Common myeloid progenitor, CD34-positive (primary cell): ENCODE data around the gene GORASP1. TPM values are rescaled to one million over a fixed set of nuclear protein-coding genes. Genes with fewer than 3 reads are reported as not detected.

Experiments
- CTCF ChIA-PET: fragments of 350-600 bp; sonication (Branson Sonifier 250); formaldehyde crosslinking; loops from one replicate; lab custom pipeline; 2021; ENCODE audit warnings: antibody characterized with exemption; lab: Charles Lee
- POLR2A ChIA-PET: fragments of 350-600 bp; sonication (Branson Sonifier 250); formaldehyde crosslinking; loops from one replicate; lab custom pipeline; 2021; ENCODE audit warnings: antibody characterized with exemption; lab: Charles Lee
- DNase-seq, 3 donors: peaks; one replicate each; pipeline versions ENCODE4 v3.0.0 to v3.0.0-alpha.2; 2013
- H3K27ac ChIP-seq, 2 experiments: 1 replicate in 1 of 2; 2 replicates in 1 of 2; pipeline ENCODE4 v1.7.0; 2013; ENCODE audit warnings: inconsistent platforms in 2 of 2, low read length in 2 of 2, mild to moderate bottlenecking in 2 of 2, low read depth in 1 of 2, moderate library complexity in 1 of 2; ENCODE audit not compliant: severe bottlenecking in 2 of 2, insufficient read depth in 1 of 2, poor library complexity in 1 of 2
- H3K27me3 ChIP-seq, 5 experiments: replicated peaks in 2 of 5; 1 replicate in 3 of 5; 2 replicates in 2 of 5; pipeline versions ENCODE4 v1.6.1 to v1.7.0; 2013; ENCODE audit warnings: low read length in 4 of 5, mild to moderate bottlenecking in 2 of 5, moderate library complexity in 2 of 5, inconsistent platforms in 1 of 5; ENCODE audit not compliant: insufficient read depth in 5 of 5, control insufficient read depth in 4 of 5
- H3K36me3 ChIP-seq, 4 experiments: 1 replicate in 2 of 4; 2 replicates in 2 of 4; pipeline versions ENCODE4 v1.6.1 to v1.7.0; 2013; ENCODE audit warnings: low read length in 3 of 4, control low read depth in 1 of 4, mild to moderate bottlenecking in 1 of 4; ENCODE audit not compliant: control insufficient read depth in 4 of 4, insufficient read depth in 4 of 4
- H3K4me1 ChIP-seq, 4 experiments: 1 replicate in 3 of 4; 2 replicates in 1 of 4; pipeline versions ENCODE4 v1.6.1 to v1.7.1; 2013; ENCODE audit warnings: low read length in 3 of 4, mild to moderate bottlenecking in 3 of 4, control low read depth in 1 of 4, inconsistent platforms in 1 of 4, moderate library complexity in 1 of 4; ENCODE audit not compliant: control insufficient read depth in 4 of 4, insufficient read depth in 4 of 4; ENCODE audit errors: control extremely low read depth in 1 of 4
- H3K4me3 ChIP-seq, 7 experiments: 1 replicate in 4 of 7; 2 replicates in 3 of 7; pipeline versions ENCODE4 v1.5.1 to v1.7.0; 2013; ENCODE audit warnings: mild to moderate bottlenecking in 7 of 7, low read length in 6 of 7, moderate library complexity in 6 of 7, inconsistent platforms in 2 of 7, low read depth in 2 of 7, control low read depth in 1 of 7; ENCODE audit not compliant: insufficient read depth in 4 of 7, control insufficient read depth in 1 of 7; ENCODE audit errors: extremely low read depth in 1 of 7
- H3K9me3 ChIP-seq, 5 experiments: 1 replicate in 4 of 5; 2 replicates in 1 of 5; pipeline versions ENCODE4 v1.6.1 to v1.7.1; 2013; ENCODE audit warnings: low read length in 4 of 5, mild to moderate bottlenecking in 2 of 5, inconsistent platforms in 1 of 5, low read depth in 1 of 5, moderate library complexity in 1 of 5; ENCODE audit not compliant: control insufficient read depth in 4 of 5, insufficient read depth in 2 of 5; ENCODE audit errors: control extremely low read depth in 1 of 5
- WGBS: methylation state at CpG from one replicate; pipeline ENCODE4 v1.1.5; 2013; ENCODE audit not compliant: insufficient coverage; 5-methylcytosine and 5-hydroxymethylcytosine counted together
- polyA plus RNA-seq: library from polyadenylated mRNA; unstranded; fragments of 120-200 nt; gene quantifications from one replicate; pipeline ENCODE4 v1.2.1, GENCODE V29; 2013

Gene GORASP1
- 42.4 TPM for polyA plus RNA-seq

DNA sequence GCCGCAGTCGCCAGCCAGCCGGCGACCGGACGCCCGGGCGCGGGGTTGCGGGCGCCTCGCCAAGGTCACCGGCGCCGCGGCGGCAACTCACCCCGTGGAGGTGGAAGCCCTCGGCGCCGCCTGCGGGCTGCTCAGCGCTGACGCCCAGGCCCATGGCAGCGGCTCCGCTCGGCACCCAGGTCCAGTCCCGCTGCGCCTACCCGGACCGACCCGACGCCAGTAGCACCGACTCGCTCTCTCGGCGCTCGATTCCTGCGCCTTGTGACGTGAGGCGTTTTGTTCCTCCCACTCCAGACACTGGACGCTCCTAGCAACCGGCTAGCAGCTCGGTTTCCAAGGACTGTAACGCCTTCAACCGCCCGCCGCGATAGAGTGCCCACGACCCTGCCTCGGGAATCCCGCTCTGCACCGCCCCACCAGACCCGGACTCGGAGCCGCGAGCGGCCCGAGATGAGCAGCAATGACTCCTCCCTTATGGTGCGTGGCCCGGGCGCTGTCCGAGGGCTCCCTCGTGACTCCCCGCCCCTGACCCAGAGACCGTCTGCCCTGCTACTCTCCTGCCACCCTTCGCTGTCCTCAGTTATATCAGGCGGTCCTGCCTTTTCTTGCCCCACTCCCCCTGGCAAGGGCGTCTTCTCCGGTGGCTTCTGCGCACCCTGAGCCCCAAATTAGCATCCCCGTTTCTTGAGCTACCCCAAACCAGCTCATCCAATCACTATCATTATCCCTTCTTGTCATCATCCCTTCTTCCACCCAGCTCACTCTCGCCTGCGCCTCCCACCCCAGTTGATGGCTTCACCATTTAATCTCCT, at the start of gene GORASP1, which contains the start of gene TTC21A:
Gene GORASP1, minus strand, starts transcription at position 240 of the 812 bp plus-strand sequence. Its CDS starts 86 bp downstream, at position 154.
Gene TTC21A, plus strand, starts transcription at position 293 of the 812 bp plus-strand sequence. Its CDS starts 158 bp downstream, at position 451.
- no peaks in the 10 kb centered on the region for H3K9me3 ChIP-seq
- H3K27me3 ChIP-seq, result no peaks in the 10 kb centered on the region
- DNase-seq, result peak; percentile 80 to 89 (median 85)
- H3K4me3 ChIP-seq, result peak within 1 kb of the TSS; percentile 73 to 94 (median 85)
- under 1% methylated on average over 74 of the region's 74 CpGs for WGBS
- POLR2A ChIA-PET, result interaction anchor here (1.0 to 1.5 kb wide), 3 partner anchors 18 to 35 kb away, joined by 3 to 4 read pairs (median 3); no protein-coding TSS in a partner anchor
- H3K36me3 ChIP-seq, result peaks cover 0 to 3% (median 0%) of the 10 kb centered on the region in 4 experiments
- CTCF ChIA-PET, result interaction anchor here (0.8 to 4.4 kb wide), 7 partner anchors 12 to 180 kb away, joined by 3 to 33 read pairs (median 6); no protein-coding TSS in a partner anchor
- peak within 1 kb of the TSS; percentile 37 to 71 for H3K27ac ChIP-seq
- H3K4me1 ChIP-seq, result peaks cover 2 to 35% (median 25%) of the 10 kb centered on the region in 4 experiments

GRCh38 chr3:39156421-39156820, 49.0 kb upstream of the GORASP1 start:
- WGBS, result 95% methylated on average over 4 of the region's 4 CpGs
- H3K36me3 ChIP-seq, result no peaks in the 10 kb centered on the region
- peaks cover 3 to 24% (median 17%) of the 10 kb centered on the region in 4 experiments for H3K4me1 ChIP-seq
- DNase-seq, result no peak
- H3K27ac ChIP-seq, result no peak overlapping the region
- no peak overlapping the region for H3K4me3 ChIP-seq
- no peaks in the 10 kb centered on the region for H3K27me3 ChIP-seq
- H3K9me3 ChIP-seq, result no peaks in the 10 kb centered on the region
- ChIA-PET POLR2A (no interaction called here), CTCF (interaction anchor here (0.7 to 4.6 kb wide), 6 partner anchors 10 to 31 kb away, joined by 3 to 32 read pairs (median 5); no protein-coding TSS in a partner anchor)

- Histone ChIP-seq H3K9me3 (no peaks in the 10 kb centered on the region), H3K36me3 (no peaks in the 10 kb centered on the region), H3K4me3 (no peak overlapping the region), H3K27ac (peak overlapping the region in 1 of 2 experiments; percentile 30), H3K27me3 (no peaks in the 10 kb centered on the region), H3K4me1 (peaks cover 17 to 44% (median 36%) of the 10 kb centered on the region in 4 experiments)
- ChIA-PET POLR2A (no interaction called here), CTCF (interaction anchor here (1.0 to 4.6 kb wide), 5 partner anchors 11 to 28 kb away, joined by 3 to 32 read pairs (median 4); no protein-coding TSS in a partner anchor)
- WGBS, result 93% methylated on average over 15 of the region's 18 CpGs
- DNase-seq, result no peak
Observed at GRCh38 chr3:39154280-39155021, 47.0 kb upstream of the GORASP1 start.

GRCh38 chr3:39153977-39154279, 46.5 kb upstream of the GORASP1 start:
- POLR2A ChIA-PET, result no interaction called here

DNA sequence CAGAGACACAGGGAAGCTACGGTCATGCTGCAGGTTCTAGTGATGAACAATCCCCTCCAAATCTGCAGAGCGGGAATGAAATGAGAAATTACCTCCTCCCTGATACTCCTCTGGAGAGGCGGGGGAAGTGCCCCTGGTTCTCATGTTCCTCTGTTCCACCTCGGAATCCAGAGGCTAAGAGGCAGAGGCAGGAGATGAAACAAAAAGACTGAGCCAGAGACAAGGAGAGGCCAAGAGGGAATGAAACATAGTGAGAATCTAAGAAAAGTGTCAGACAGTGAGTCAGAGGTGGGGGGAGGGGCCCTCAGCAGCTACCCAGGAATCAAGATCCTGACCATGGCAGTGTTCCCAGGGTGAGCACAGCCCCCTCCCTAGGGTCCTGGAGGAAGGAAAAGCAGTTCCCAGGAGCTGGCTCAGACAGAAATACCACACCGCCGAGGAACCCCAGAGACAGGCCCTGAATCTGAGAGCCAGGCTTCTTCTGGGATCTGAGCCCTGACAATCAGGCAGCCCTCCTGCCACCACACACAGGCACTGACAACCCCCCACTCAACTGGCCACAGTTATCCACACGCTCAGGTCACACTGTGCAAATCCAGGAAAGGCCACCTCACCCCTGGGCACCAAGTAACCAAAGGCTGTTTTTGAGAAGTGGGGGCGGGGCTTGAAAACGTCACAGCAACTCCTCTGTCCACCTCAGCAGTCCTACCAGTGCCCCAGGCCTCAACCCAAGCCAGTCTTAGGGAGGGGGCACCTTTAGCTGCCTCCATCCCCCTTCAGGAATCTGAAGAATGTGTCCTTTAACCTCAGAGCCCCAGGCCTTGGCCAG, 43.6 kb upstream of the GORASP1 start:
- Histone ChIP-seq H3K27me3 (no peaks in the 10 kb centered on the region), H3K4me1 (peaks cover 24 to 79% (median 71%) of the 10 kb centered on the region in 4 experiments), H3K27ac (peak overlapping the region; percentile 54 to 87), H3K9me3 (no peaks in the 10 kb centered on the region), H3K4me3 (peak overlapping the region in 6 of 7 experiments; percentile 69 to 92 (median 86)), H3K36me3 (peaks cover 0 to 6% (median 5%) of the 10 kb centered on the region in 4 experiments)
- WGBS, result 58% methylated on average over 7 of the region's 9 CpGs
- ChIA-PET CTCF (interaction anchor here (0.7 to 2.4 kb wide), 10 partner anchors 7 to 140 kb away, joined by 3 to 13 read pairs (median 3); partner anchors contain the start of gene XIRP1), POLR2A (no interaction called here)
- peak in 2 of 3 donors; percentile 38 to 40 for DNase-seq

More at GRCh38 chr3:39153977-39154279, 46.5 kb upstream of the GORASP1 start:
- Histone ChIP-seq H3K4me3 (peak overlapping the region in 4 of 7 experiments; percentile 86 to 92 (median 88)), H3K27me3 (no peaks in the 10 kb centered on the region), H3K36me3 (no peaks in the 10 kb centered on the region), H3K27ac (peak overlapping the region in 1 of 2 experiments; percentile 30), H3K4me1 (peaks cover 21 to 49% (median 42%) of the 10 kb centered on the region in 4 experiments), H3K9me3 (no peaks in the 10 kb centered on the region)
- 40% methylated on average over 1 of the region's 9 CpGs for WGBS
- CTCF ChIA-PET, result interaction anchor here (1.0 kb wide), 1 partner anchor 27 kb away, joined by 3 read pairs; no protein-coding TSS in a partner anchor
- DNase-seq, result no peak
